Upper lobe of left lung (tissue), 4 donors: ENCODE measurements around the gene AJAP1.

Source experiments
- POLR2AphosphoS5 ChIP-seq, 2 donors: sonication (generic); formaldehyde crosslinking; IDR thresholded peaks; one replicate each; pipeline ENCODE4 v1.5.1; 2017; ENCODE audit warnings: antibody characterized with exemption in 2 of 2
- TF ChIP-seq, protein P1 (sequence below), 6 experiments: fragments of 450-650 bp in 4 of 6; fragments of 200-600 bp in 2 of 6; sonication (generic) in 2 of 6; IDR thresholded peaks; one replicate each; pipeline ENCODE4 v1.5.1; 2016 to 2019; ENCODE audit warnings: antibody characterized with exemption in 6 of 6

DNA sequence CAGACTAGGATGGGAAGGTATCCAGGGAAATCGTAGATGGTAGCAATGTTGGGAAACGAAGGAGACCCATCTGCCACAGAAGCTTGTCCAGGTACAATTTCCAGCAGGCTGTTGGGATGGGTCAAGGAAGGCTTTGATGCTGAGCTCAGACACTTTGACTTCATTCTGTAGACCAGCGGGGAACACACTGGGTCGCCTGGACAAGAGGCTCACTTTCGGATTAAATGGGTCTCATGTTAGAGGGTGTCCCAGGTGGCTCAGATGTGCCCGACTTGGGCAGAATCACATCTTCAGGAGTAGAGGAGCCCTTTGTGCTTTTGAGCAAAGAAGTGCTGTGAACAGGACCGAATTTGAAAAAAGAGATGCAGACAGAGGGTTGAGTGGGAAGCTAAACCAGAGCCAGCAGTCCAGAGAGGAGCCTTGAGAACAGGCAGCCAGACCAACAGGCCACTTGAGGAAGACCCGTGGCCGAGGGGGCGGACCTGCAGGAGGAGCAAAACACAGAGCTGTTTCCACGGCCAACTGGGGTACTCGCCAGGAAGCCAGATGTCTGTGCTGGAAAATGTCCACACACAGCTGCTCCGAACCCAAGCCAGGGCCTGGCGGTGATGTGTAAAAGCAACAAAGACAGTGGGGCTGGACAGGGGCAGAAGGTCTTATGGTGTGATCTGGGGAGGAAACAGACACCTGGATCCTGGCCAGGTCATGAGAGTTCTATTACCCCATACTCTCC, 146.9 kb downstream of the AJAP1 start:
- TF ChIP-seq, protein P1, sequence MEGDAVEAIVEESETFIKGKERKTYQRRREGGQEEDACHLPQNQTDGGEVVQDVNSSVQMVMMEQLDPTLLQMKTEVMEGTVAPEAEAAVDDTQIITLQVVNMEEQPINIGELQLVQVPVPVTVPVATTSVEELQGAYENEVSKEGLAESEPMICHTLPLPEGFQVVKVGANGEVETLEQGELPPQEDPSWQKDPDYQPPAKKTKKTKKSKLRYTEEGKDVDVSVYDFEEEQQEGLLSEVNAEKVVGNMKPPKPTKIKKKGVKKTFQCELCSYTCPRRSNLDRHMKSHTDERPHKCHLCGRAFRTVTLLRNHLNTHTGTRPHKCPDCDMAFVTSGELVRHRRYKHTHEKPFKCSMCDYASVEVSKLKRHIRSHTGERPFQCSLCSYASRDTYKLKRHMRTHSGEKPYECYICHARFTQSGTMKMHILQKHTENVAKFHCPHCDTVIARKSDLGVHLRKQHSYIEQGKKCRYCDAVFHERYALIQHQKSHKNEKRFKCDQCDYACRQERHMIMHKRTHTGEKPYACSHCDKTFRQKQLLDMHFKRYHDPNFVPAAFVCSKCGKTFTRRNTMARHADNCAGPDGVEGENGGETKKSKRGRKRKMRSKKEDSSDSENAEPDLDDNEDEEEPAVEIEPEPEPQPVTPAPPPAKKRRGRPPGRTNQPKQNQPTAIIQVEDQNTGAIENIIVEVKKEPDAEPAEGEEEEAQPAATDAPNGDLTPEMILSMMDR (IDR thresholded peaks at IDR 0.05) = no peak
- TF ChIP-seq POLR2AphosphoS5 (IDR thresholded peaks at IDR 0.05) = no peak
